ENCODE data around the gene HSD17B4. TPM values are rescaled to one million over a fixed set of nuclear protein-coding genes. Genes with fewer than 3 reads are reported as not detected.

Gene HSD17B4
- total and polyA plus RNA-seq, 2 of the 13 experiments (the other 11 are each of a cell fraction or from before 2014, with no cell fraction given): 178 to 399 TPM

DNA sequence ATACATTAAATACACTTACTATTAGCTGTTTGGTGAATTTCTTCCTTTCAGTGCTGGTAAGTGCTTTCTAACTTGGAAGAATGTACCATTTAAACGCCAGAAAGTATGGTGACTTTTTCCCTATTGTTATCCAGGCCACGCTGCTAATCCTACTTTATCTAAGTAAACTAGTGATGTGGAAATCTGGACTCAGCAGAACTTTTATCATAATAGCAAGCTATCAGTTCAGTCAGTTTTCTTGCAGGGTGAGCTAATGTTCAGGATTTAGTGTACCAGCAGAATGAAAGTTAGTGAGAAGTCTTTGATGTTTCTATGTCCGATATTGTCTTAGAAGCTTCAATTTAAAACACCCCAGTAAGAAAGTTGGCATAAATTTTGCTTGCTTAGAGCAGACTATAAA, 72.2 kb downstream of the HSD17B4 start (continued):
- no peak for TF ChIP-seq ZNF569 (CRISPR knock-in tag; IDR thresholded peaks at IDR 0.05; ENCODE audit: borderline replicate concordance)
- TF ChIP-seq, protein P1, sequence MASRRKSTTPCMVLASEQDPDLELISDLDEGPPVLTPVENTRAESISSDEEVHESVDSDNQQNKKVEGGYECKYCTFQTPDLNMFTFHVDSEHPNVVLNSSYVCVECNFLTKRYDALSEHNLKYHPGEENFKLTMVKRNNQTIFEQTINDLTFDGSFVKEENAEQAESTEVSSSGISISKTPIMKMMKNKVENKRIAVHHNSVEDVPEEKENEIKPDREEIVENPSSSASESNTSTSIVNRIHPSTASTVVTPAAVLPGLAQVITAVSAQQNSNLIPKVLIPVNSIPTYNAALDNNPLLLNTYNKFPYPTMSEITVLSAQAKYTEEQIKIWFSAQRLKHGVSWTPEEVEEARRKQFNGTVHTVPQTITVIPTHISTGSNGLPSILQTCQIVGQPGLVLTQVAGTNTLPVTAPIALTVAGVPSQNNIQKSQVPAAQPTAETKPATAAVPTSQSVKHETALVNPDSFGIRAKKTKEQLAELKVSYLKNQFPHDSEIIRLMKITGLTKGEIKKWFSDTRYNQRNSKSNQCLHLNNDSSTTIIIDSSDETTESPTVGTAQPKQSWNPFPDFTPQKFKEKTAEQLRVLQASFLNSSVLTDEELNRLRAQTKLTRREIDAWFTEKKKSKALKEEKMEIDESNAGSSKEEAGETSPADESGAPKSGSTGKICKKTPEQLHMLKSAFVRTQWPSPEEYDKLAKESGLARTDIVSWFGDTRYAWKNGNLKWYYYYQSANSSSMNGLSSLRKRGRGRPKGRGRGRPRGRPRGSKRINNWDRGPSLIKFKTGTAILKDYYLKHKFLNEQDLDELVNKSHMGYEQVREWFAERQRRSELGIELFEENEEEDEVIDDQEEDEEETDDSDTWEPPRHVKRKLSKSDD (CRISPR knock-in tag; IDR thresholded peaks at IDR 0.05; ENCODE audit: low read depth): no peak
- no peak for TF ChIP-seq KLF9 (CRISPR knock-in tag; IDR thresholded peaks at IDR 0.05; ENCODE audit: low read depth)
- TF ChIP-seq ZC3H4 (CRISPR knock-in tag; IDR thresholded peaks at IDR 0.05; ENCODE audit: borderline replicate concordance): no peak
- no peak for TF ChIP-seq ZNF333 (CRISPR knock-in tag; IDR thresholded peaks at IDR 0.05; ENCODE audit: borderline replicate concordance)
- TF ChIP-seq TCF7 (IDR thresholded peaks at IDR 0.05; ENCODE audit: low read depth): peak; percentile 73
- TF ChIP-seq, protein P2, sequence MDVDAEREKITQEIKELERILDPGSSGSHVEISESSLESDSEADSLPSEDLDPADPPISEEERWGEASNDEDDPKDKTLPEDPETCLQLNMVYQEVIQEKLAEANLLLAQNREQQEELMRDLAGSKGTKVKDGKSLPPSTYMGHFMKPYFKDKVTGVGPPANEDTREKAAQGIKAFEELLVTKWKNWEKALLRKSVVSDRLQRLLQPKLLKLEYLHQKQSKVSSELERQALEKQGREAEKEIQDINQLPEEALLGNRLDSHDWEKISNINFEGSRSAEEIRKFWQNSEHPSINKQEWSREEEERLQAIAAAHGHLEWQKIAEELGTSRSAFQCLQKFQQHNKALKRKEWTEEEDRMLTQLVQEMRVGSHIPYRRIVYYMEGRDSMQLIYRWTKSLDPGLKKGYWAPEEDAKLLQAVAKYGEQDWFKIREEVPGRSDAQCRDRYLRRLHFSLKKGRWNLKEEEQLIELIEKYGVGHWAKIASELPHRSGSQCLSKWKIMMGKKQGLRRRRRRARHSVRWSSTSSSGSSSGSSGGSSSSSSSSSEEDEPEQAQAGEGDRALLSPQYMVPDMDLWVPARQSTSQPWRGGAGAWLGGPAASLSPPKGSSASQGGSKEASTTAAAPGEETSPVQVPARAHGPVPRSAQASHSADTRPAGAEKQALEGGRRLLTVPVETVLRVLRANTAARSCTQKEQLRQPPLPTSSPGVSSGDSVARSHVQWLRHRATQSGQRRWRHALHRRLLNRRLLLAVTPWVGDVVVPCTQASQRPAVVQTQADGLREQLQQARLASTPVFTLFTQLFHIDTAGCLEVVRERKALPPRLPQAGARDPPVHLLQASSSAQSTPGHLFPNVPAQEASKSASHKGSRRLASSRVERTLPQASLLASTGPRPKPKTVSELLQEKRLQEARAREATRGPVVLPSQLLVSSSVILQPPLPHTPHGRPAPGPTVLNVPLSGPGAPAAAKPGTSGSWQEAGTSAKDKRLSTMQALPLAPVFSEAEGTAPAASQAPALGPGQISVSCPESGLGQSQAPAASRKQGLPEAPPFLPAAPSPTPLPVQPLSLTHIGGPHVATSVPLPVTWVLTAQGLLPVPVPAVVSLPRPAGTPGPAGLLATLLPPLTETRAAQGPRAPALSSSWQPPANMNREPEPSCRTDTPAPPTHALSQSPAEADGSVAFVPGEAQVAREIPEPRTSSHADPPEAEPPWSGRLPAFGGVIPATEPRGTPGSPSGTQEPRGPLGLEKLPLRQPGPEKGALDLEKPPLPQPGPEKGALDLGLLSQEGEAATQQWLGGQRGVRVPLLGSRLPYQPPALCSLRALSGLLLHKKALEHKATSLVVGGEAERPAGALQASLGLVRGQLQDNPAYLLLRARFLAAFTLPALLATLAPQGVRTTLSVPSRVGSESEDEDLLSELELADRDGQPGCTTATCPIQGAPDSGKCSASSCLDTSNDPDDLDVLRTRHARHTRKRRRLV (CRISPR knock-in tag; IDR thresholded peaks at IDR 0.05): no peak
- no peak for TF ChIP-seq ZNF225 (CRISPR knock-in tag; IDR thresholded peaks at IDR 0.05)
- no peak for TF ChIP-seq MIER2 (CRISPR knock-in tag; IDR thresholded peaks at IDR 0.05)
- no peak for TF ChIP-seq FOSL1 (CRISPR knock-in tag; IDR thresholded peaks at IDR 0.05; ENCODE audit: borderline replicate concordance)
- TF ChIP-seq ZMYM3 (CRISPR knock-in tag; IDR thresholded peaks at IDR 0.05): no peak
- TF ChIP-seq ZNF484 (CRISPR knock-in tag; IDR thresholded peaks at IDR 0.05; ENCODE audit: borderline replicate concordance, low read depth): no peak
- no peak for TF ChIP-seq MAFG (CRISPR knock-in tag; IDR thresholded peaks at IDR 0.05)
- TF ChIP-seq ZNF543 (CRISPR knock-in tag; IDR thresholded peaks at IDR 0.05): no peak
- TF ChIP-seq ZNF20 (CRISPR knock-in tag; IDR thresholded peaks at IDR 0.05): no peak
- TF ChIP-seq SMAD9 (CRISPR knock-in tag; IDR thresholded peaks at IDR 0.05): no peak
- TF ChIP-seq KAT8 (CRISPR knock-in tag; IDR thresholded peaks at IDR 0.05): no peak
- TF ChIP-seq ZSCAN21 (CRISPR knock-in tag; IDR thresholded peaks at IDR 0.05; ENCODE audit: borderline replicate concordance): no peak
- no peak for TF ChIP-seq KLF13 (CRISPR knock-in tag; IDR thresholded peaks at IDR 0.05)
- no peak for TF ChIP-seq RBM39 (IDR thresholded peaks at IDR 0.05; ENCODE audit: low read depth, low read length, poor library complexity, severe bottlenecking)
- no peak for TF ChIP-seq HIVEP1 (CRISPR knock-in tag; IDR thresholded peaks at IDR 0.05)
- 0 out of 2 replicates have a peak, but pooled peaks have one; percentile 63 for TF ChIP-seq FOXJ3 (CRISPR knock-in tag; IDR thresholded peaks at IDR 0.05; ENCODE audit: borderline replicate concordance)
- no peak for TF ChIP-seq ZSCAN22 (CRISPR knock-in tag; IDR thresholded peaks at IDR 0.05)
- TF ChIP-seq CBX2 (IDR thresholded peaks at IDR 0.05; ENCODE audit: low read depth, low read length): no peak
- no peak for TF ChIP-seq CBX2 (CRISPR knock-in tag; IDR thresholded peaks at IDR 0.05; ENCODE audit: low read depth)
- TF ChIP-seq ZNF720 (CRISPR knock-in tag; IDR thresholded peaks at IDR 0.05): no peak
